ENCODE measurements around the gene PDGFRB. TPM values are rescaled to one million over a fixed set of nuclear protein-coding genes. Genes with fewer than 3 reads are reported as not detected.

Gene PDGFRB
- total RNA-seq, 1 donor: 531 TPM

- DNase-seq (ENCODE audit: insufficient read length, low spot score, missing footprints): peak; percentile 48
- Histone ChIP-seq H3K4me3 (ENCODE audit: insufficient read depth, low read length) (no peak overlapping the region), H3K27ac (ENCODE audit: low read depth, low read length) (no peak overlapping the region), H3K9me3 (ENCODE audit: low read depth, low read length) (peaks cover 4% of the 10 kb centered on the region), H3K36me3 (ENCODE audit: insufficient read depth, low read length) (no peaks in the 10 kb centered on the region), H3K79me2 (ENCODE audit: insufficient read depth, low read length) (no peaks in the 10 kb centered on the region), H3K27me3 (ENCODE audit: insufficient read depth, low read length) (no peaks in the 10 kb centered on the region), H3K4me2 (ENCODE audit: insufficient read depth, low read length) (no peak overlapping the region), H4K20me1 (ENCODE audit: insufficient read depth, low read length) (no peaks in the 10 kb centered on the region), H3K4me1 (ENCODE audit: insufficient read depth, low read length) (peaks cover 7% of the 10 kb centered on the region), H2AFZ (ENCODE audit: low read length) (no peak overlapping the region)
- TF ChIP-seq, protein P1, sequence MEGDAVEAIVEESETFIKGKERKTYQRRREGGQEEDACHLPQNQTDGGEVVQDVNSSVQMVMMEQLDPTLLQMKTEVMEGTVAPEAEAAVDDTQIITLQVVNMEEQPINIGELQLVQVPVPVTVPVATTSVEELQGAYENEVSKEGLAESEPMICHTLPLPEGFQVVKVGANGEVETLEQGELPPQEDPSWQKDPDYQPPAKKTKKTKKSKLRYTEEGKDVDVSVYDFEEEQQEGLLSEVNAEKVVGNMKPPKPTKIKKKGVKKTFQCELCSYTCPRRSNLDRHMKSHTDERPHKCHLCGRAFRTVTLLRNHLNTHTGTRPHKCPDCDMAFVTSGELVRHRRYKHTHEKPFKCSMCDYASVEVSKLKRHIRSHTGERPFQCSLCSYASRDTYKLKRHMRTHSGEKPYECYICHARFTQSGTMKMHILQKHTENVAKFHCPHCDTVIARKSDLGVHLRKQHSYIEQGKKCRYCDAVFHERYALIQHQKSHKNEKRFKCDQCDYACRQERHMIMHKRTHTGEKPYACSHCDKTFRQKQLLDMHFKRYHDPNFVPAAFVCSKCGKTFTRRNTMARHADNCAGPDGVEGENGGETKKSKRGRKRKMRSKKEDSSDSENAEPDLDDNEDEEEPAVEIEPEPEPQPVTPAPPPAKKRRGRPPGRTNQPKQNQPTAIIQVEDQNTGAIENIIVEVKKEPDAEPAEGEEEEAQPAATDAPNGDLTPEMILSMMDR (IDR thresholded peaks at IDR 0.05; ENCODE audit: extremely low read depth, low read depth, low read length): no peak
Measured at GRCh38 chr5:150073086-150073625, 82.5 kb downstream of the PDGFRB start.

DNA sequence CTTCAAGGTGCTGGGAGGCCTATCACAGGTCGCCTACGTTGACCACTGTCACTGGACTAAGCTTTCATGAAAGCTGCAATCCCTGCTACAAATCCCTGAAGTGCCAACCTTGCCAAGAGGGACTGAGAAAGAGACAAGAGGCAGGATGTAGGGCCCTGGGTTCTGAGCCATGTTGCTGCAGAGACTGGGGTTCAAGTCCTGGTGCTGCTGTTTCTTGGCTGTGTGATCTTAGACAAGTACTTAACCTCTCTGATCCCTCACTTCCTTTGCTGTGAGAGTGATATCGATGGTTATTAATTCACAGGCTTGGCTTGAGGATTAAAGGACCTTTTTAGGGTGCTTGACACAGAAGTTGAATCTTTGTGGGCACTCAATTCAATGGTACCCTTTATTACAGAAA is 84.8 kb downstream of the PDGFRB start:
- Histone ChIP-seq H3K9me3 (ENCODE audit: low read depth, low read length) (peaks cover 4% of the 10 kb centered on the region), H3K79me2 (ENCODE audit: insufficient read depth, low read length) (no peaks in the 10 kb centered on the region), H3K4me1 (ENCODE audit: insufficient read depth, low read length) (peaks cover 30% of the 10 kb centered on the region), H2AFZ (ENCODE audit: low read length) (no peak overlapping the region), H3K4me2 (ENCODE audit: insufficient read depth, low read length) (no peak overlapping the region), H3K4me3 (ENCODE audit: insufficient read depth, low read length) (no peak overlapping the region), H4K20me1 (ENCODE audit: insufficient read depth, low read length) (no peaks in the 10 kb centered on the region), H3K27me3 (ENCODE audit: insufficient read depth, low read length) (no peaks in the 10 kb centered on the region), H3K36me3 (ENCODE audit: insufficient read depth, low read length) (no peaks in the 10 kb centered on the region), H3K27ac (ENCODE audit: low read depth, low read length) (no peak overlapping the region)
- TF ChIP-seq, protein P1 (IDR thresholded peaks at IDR 0.05; ENCODE audit: extremely low read depth, low read depth, low read length): no peak
- DNase-seq (ENCODE audit: insufficient read length, low spot score, missing footprints): no peak

DNA sequence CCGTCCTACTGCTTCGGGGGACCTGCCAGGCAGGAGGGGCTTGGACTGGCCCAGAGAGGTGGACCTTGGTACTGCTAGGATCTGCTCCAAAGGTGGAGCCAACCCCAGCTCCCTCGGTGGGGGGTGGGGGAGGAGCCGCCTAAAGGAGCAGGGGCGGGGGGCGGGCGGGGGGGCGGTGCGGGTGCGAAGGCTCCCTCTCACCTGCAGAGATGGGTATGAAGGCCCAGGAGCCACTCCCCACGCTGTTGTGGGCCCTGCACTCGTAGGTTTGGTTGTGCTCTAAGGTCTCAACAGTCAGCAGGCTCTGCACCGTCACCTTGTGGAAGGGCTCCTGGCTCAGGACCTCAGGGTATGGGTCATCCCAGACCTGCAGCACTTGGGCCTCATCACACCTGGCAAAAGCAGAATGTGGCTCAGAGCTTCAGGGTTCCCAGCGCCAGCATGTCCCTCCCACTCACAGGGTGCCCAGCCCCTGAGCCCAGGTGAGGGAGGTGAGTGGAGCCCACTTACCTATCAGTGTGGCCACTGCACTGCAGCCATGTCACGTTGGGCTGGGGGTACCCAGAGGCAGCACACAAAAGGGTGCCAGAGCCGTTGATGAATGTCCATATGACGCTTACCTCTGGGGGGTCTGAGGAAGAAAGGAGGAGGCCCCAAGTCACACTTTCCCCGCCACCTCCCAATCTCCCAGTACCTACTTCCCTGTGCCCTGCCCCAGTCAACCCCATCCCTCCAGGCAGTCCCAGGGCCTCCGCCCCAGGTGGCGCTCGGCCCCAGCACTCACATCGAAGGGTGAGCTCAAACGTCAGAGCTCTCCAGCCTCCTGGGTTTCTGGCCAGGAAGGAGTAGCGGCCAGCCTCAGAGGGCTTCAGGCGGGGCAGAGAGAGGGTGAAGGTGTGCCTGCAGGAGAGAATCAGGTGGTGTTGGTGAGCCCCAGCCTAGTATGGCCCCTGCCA is 85.7 kb downstream of the PDGFRB start:
- Histone ChIP-seq H3K79me2 (ENCODE audit: insufficient read depth, low read length) (no peaks in the 10 kb centered on the region), H2AFZ (ENCODE audit: low read length) (no peak overlapping the region), H3K27ac (ENCODE audit: low read depth, low read length) (no peak overlapping the region), H4K20me1 (ENCODE audit: insufficient read depth, low read length) (no peaks in the 10 kb centered on the region), H3K36me3 (ENCODE audit: insufficient read depth, low read length) (no peaks in the 10 kb centered on the region), H3K9me3 (ENCODE audit: low read depth, low read length) (peaks cover 4% of the 10 kb centered on the region), H3K4me3 (ENCODE audit: insufficient read depth, low read length) (no peak overlapping the region), H3K27me3 (ENCODE audit: insufficient read depth, low read length) (no peaks in the 10 kb centered on the region), H3K4me1 (ENCODE audit: insufficient read depth, low read length) (peaks cover 39% of the 10 kb centered on the region), H3K4me2 (ENCODE audit: insufficient read depth, low read length) (no peak overlapping the region)
- TF ChIP-seq, protein P1 (IDR thresholded peaks at IDR 0.05; ENCODE audit: extremely low read depth, low read depth, low read length): no peak
- peak; percentile 42 for DNase-seq (ENCODE audit: insufficient read length, low spot score, missing footprints)
